Stimulated activated naive B cell treated with anti-CD40 and anti-IgM and Interleukin-4, amounts not matched to agents 10 μg/mL and 1 μg/mL and 100 μg/mL, for 72 hours (primary cell): ENCODE measurements around the gene TAF7.
A peak's percentile ranks its signal among the peaks of the same experiment; 100 is the strongest.
"Not testable (repeated sequence)": the region's sequence is repeated elsewhere in the genome, so short reads cannot be mapped to it uniquely, and the experiment has no call there.

Experiments
- ATAC-seq, 2 donors: fragments of 150-1000 bp; cut with Tn5 transposase; replicated peaks; 2 replicates each; pipeline ENCODE4 v1.10.0; 2021; ENCODE audit warnings: moderate library complexity in 1 of 2
- DNase-seq: peaks from one replicate; pipeline ENCODE4 v3.0.0; 2021
- H3K27ac Mint-ChIP-seq: one replicate; pipeline ENCODE4 v1.8.0; 2022; ENCODE audit warnings: mild to moderate bottlenecking, mixed read lengths
- H3K27me3 Mint-ChIP-seq, 2 donors: one replicate each; pipeline ENCODE4 v1.8.0; 2022; ENCODE audit warnings: mixed read lengths in 2 of 2
- H3K36me3 Mint-ChIP-seq, 2 donors: one replicate each; pipeline ENCODE4 v1.8.0; 2022; ENCODE audit warnings: mixed read lengths in 2 of 2, mild to moderate bottlenecking in 1 of 2
- H3K4me1 Mint-ChIP-seq, 2 donors: one replicate each; pipeline ENCODE4 v1.8.0; 2022; ENCODE audit warnings: mixed read lengths in 2 of 2, mild to moderate bottlenecking in 1 of 2
- H3K4me3 Mint-ChIP-seq, 2 donors: one replicate each; pipeline ENCODE4 v1.8.0; 2022; ENCODE audit warnings: mild to moderate bottlenecking in 2 of 2, mixed read lengths in 2 of 2, moderate library complexity in 1 of 2
- H3K9me3 Mint-ChIP-seq, 2 donors: one replicate each; pipeline ENCODE4 v1.8.0; 2022; ENCODE audit warnings: mixed read lengths in 2 of 2, mild to moderate bottlenecking in 1 of 2

Gene TAF7

GRCh38 chr5:141346017-141346416 lies 25.4 kb upstream of the TAF7 start:
- not testable (repeated sequence) for H3K4me1 Mint-ChIP-seq, ATAC-seq, H3K4me3 Mint-ChIP-seq, H3K27ac Mint-ChIP-seq, DNase-seq
- peaks cover 22 to 27% of the 10 kb centered on the region in 2 donors for H3K9me3 Mint-ChIP-seq
- peaks cover 63 to 84% of the 10 kb centered on the region in 2 donors for H3K27me3 Mint-ChIP-seq
- H3K36me3 Mint-ChIP-seq = peaks cover 11 to 25% of the 10 kb centered on the region in 2 donors

- no peak overlapping the region for H3K27ac Mint-ChIP-seq
- H3K27me3 Mint-ChIP-seq = peaks cover 60 to 84% of the 10 kb centered on the region in 2 donors
Observed at GRCh38 chr5:141345327-141345726, 24.7 kb upstream of the TAF7 start.

GRCh38 chr5:141343953-141344463 lies 23.4 kb upstream of the TAF7 start:
- no peak for ATAC-seq
- H3K27me3 Mint-ChIP-seq = peaks cover 63 to 89% of the 10 kb centered on the region in 2 donors
- DNase-seq = no peak
- peaks cover 13 to 25% of the 10 kb centered on the region in 2 donors for H3K36me3 Mint-ChIP-seq
- no peaks in the 10 kb centered on the region for H3K4me1 Mint-ChIP-seq
- peak overlapping the region; percentile 14 for H3K27ac Mint-ChIP-seq
- peaks cover 26% of the 10 kb centered on the region in 2 donors for H3K9me3 Mint-ChIP-seq
- peak overlapping the region; percentile 36 to 65 for H3K4me3 Mint-ChIP-seq

More at GRCh38 chr5:141345327-141345726, 24.7 kb upstream of the TAF7 start:
- Mint-ChIP-seq H3K4me3 (peak overlapping the region in 1 of 2 donors; percentile 21), H3K4me1 (no peaks in the 10 kb centered on the region), H3K36me3 (peaks cover 15 to 26% of the 10 kb centered on the region in 2 donors), H3K9me3 (peaks cover 25 to 30% of the 10 kb centered on the region in 2 donors)
- DNase-seq = no peak
- no peak for ATAC-seq

- H3K4me3 Mint-ChIP-seq = peak within 1 kb of the TSS; percentile 36 to 65
- DNase-seq = no peak
Observed at GRCh38 chr5:141343242-141343952, 22.8 kb upstream of the TAF7 start, which contains the start of gene PCDHGA3. PCDHGA3 (plus strand) TSS chr5:141343829; CDS start chr5:141344034, 205 bp downstream.

GRCh38 chr5:141342773-141343172 lies 22.2 kb upstream of the TAF7 start:
- Mint-ChIP-seq H3K4me3 (no peak overlapping the region), H3K36me3 (peaks cover 13 to 29% of the 10 kb centered on the region in 2 donors), H3K4me1 (no peaks in the 10 kb centered on the region), H3K9me3 (peaks cover 31 to 32% of the 10 kb centered on the region in 2 donors), H3K27ac (no peak overlapping the region), H3K27me3 (peaks cover 69 to 93% of the 10 kb centered on the region in 2 donors)
- ATAC-seq (no peak), DNase-seq (no peak)

More at GRCh38 chr5:141343242-141343952, 22.8 kb upstream of the TAF7 start, which contains the start of gene PCDHGA3:
- Mint-ChIP-seq H3K27ac (peak within 1 kb of the TSS; percentile 14), H3K27me3 (peaks cover 64 to 89% of the 10 kb centered on the region in 2 donors), H3K9me3 (peaks cover 26 to 29% of the 10 kb centered on the region in 2 donors), H3K4me1 (no peaks in the 10 kb centered on the region), H3K36me3 (peaks cover 13 to 25% of the 10 kb centered on the region in 2 donors)
- no peak for ATAC-seq

- not testable (repeated sequence) for H3K4me3 Mint-ChIP-seq, DNase-seq, ATAC-seq, H3K27ac Mint-ChIP-seq, H3K4me1 Mint-ChIP-seq
- H3K27me3 Mint-ChIP-seq = peaks cover 78 to 98% of the 10 kb centered on the region in 2 donors
- H3K36me3 Mint-ChIP-seq = peaks cover 11 to 21% of the 10 kb centered on the region in 2 donors
- peaks cover 29 to 37% of the 10 kb centered on the region in 2 donors for H3K9me3 Mint-ChIP-seq
Observed at GRCh38 chr5:141340781-141341354, 20.3 kb upstream of the TAF7 start.

GRCh38 chr5:141338538-141339306 lies 18.1 kb upstream of the TAF7 start, which contains the start of gene PCDHGA2:
PCDHGA2 (plus strand) TSS chr5:141338760.
- Mint-ChIP-seq H3K9me3 (peaks cover 32 to 35% of the 10 kb centered on the region in 2 donors), H3K4me3 (peak within 1 kb of the TSS in 1 of 2 donors; percentile 39), H3K27ac (peak within 1 kb of the TSS; percentile 37), H3K36me3 (peaks cover 8 to 17% of the 10 kb centered on the region in 2 donors), H3K4me1 (no peaks in the 10 kb centered on the region), H3K27me3 (peaks cover 79 to 98% of the 10 kb centered on the region in 2 donors)
- DNase-seq (no peak), ATAC-seq (no peak)

- H3K27ac Mint-ChIP-seq, H3K4me1 Mint-ChIP-seq, DNase-seq, ATAC-seq, H3K4me3 Mint-ChIP-seq: not testable (repeated sequence)
- H3K36me3 Mint-ChIP-seq = peaks cover 8 to 21% of the 10 kb centered on the region in 2 donors
- peaks cover 29 to 32% of the 10 kb centered on the region in 2 donors for H3K9me3 Mint-ChIP-seq
- H3K27me3 Mint-ChIP-seq = peaks cover 70 to 90% of the 10 kb centered on the region in 2 donors
Observed at GRCh38 chr5:141332571-141332970, 12.0 kb upstream of the TAF7 start.

- Mint-ChIP-seq H3K4me1 (peaks cover 3 to 7% of the 10 kb centered on the region in 2 donors), H3K4me3 (no peak within 1 kb of the TSS), H3K27ac (no peak within 1 kb of the TSS), H3K9me3 (peaks cover 22% of the 10 kb centered on the region in 2 donors), H3K27me3 (peaks cover 65 to 85% of the 10 kb centered on the region in 2 donors), H3K36me3 (peaks cover 8 to 21% of the 10 kb centered on the region in 2 donors)
- ATAC-seq (peak in 1 of 2 donors; percentile 48), DNase-seq (no peak)
Observed at GRCh38 chr5:141330299-141331080, 9.9 kb upstream of the TAF7 start, which contains the start of gene PCDHGA1. PCDHGA1 (plus strand) TSS chr5:141330514.

- peaks cover 3 to 7% of the 10 kb centered on the region in 2 donors for H3K4me1 Mint-ChIP-seq
- peaks cover 49 to 63% of the 10 kb centered on the region in 2 donors for H3K27me3 Mint-ChIP-seq
- H3K9me3 Mint-ChIP-seq = peaks cover 14 to 17% of the 10 kb centered on the region in 2 donors
- no peak overlapping the region for H3K27ac Mint-ChIP-seq
- peaks cover 6 to 17% of the 10 kb centered on the region in 2 donors for H3K36me3 Mint-ChIP-seq
- ATAC-seq (no peak), DNase-seq (no peak)
- no peak overlapping the region for H3K4me3 Mint-ChIP-seq
Observed at GRCh38 chr5:141328231-141328630, 7.6 kb upstream of the TAF7 start.

- Mint-ChIP-seq H3K36me3 (peaks cover 6 to 7% of the 10 kb centered on the region in 2 donors), H3K4me3 (peak overlapping the region; percentile 95)
Observed at GRCh38 chr5:141326088-141326854, 5.7 kb upstream of the TAF7 start.

GRCh38 chr5:141322261-141322660 lies 1.7 kb upstream of the TAF7 start:
- peaks cover 16% of the 10 kb centered on the region in 2 donors for H3K9me3 Mint-ChIP-seq
- H3K4me3 Mint-ChIP-seq = peak overlapping the region in 1 of 2 donors; percentile 17
- no peak for ATAC-seq
- H3K27ac Mint-ChIP-seq = no peak overlapping the region
- H3K36me3 Mint-ChIP-seq = peaks cover 33 to 34% of the 10 kb centered on the region in 2 donors
- no peak for DNase-seq
- H3K27me3 Mint-ChIP-seq = peaks cover 12 to 13% of the 10 kb centered on the region in 2 donors
- peaks cover 18 to 32% of the 10 kb centered on the region in 2 donors for H3K4me1 Mint-ChIP-seq

More at GRCh38 chr5:141326088-141326854, 5.7 kb upstream of the TAF7 start:
- H3K27me3 Mint-ChIP-seq = peaks cover 35 to 43% of the 10 kb centered on the region in 2 donors
- peaks cover 3 to 7% of the 10 kb centered on the region in 2 donors for H3K4me1 Mint-ChIP-seq
- DNase-seq (peak; percentile 51), ATAC-seq (peak; percentile 92 to 94)
- H3K9me3 Mint-ChIP-seq = peaks cover 7 to 12% of the 10 kb centered on the region in 2 donors
- H3K27ac Mint-ChIP-seq = peak overlapping the region; percentile 91
